KOPT-K1 (cell line): ENCODE data around the gene FOXA3.

Experiments
- H3K27ac ChIP-seq: fragments of 200-600 bp; sonication (generic); 2 replicates; pipeline ENCODE4 v1.5.1; 2016; ENCODE audit warnings: antibody characterized with exemption, mild to moderate bottlenecking, low read depth, low read length; ENCODE audit not compliant: poor library complexity, severe bottlenecking
- H3K36me3 ChIP-seq: fragments of 200-600 bp; sonication (generic); 2 replicates; pipeline ENCODE4 v1.5.1; 2017; ENCODE audit warnings: antibody characterized with exemption, mild to moderate bottlenecking, low read length, moderate library complexity; ENCODE audit not compliant: insufficient read depth
- H3K9me3 ChIP-seq: fragments of 200-600 bp; sonication (generic); 2 replicates; pipeline ENCODE4 v1.5.1; 2017; ENCODE audit warnings: antibody characterized with exemption, low read length, mild to moderate bottlenecking; ENCODE audit not compliant: insufficient read depth, poor library complexity, severe bottlenecking

The FOXA3 gene

DNA sequence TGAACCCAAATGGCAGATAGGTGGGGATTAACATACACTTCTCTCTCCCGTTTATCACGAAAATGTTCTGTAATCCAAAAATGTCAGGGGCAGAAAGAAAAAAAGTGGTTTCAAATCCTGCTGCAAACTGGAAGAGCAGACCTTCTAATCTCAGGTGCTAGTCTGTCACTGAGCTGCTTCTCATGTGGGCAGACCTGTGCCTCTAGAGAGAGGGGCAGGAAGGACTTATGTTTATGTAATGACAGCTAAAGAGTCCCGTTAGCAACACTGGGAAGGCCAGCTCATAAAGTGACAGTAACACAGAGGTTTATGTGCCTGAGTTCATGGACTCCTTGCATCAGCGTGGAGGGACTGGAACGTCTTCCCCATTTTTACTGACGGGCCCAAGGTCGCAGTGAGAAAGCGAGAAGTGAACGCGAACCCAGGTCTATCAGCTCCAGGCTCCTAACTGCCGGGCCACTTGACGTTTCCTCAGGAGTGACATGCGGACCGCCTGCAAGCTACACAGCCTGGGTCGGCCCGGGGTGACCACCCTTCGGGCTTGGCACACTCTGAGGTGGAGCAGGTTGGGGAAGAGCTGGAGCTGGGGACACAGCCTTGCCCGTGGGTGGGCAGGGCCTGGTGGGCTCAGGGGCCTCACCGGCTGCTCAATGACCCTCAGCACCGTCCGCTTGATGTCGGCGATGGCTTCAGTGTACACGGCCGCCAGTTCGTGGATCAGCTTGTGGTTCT lies 39.4 kb upstream of the FOXA3 start:
- Histone ChIP-seq H3K27ac (peak overlapping the region; percentile 57), H3K9me3 (no peaks in the 10 kb centered on the region), H3K36me3 (peaks cover 98% of the 10 kb centered on the region)

GRCh38 chr19:45825263-45825605 lies 38.9 kb upstream of the FOXA3 start:
- Histone ChIP-seq H3K36me3 (peaks cover 98% of the 10 kb centered on the region), H3K27ac (peak overlapping the region; percentile 57), H3K9me3 (no peaks in the 10 kb centered on the region)

- Histone ChIP-seq H3K9me3 (no peaks in the 10 kb centered on the region), H3K27ac (no peak overlapping the region), H3K36me3 (peaks cover 97% of the 10 kb centered on the region)
Measured at GRCh38 chr19:45825917-45826893, 37.9 kb upstream of the FOXA3 start.

DNA sequence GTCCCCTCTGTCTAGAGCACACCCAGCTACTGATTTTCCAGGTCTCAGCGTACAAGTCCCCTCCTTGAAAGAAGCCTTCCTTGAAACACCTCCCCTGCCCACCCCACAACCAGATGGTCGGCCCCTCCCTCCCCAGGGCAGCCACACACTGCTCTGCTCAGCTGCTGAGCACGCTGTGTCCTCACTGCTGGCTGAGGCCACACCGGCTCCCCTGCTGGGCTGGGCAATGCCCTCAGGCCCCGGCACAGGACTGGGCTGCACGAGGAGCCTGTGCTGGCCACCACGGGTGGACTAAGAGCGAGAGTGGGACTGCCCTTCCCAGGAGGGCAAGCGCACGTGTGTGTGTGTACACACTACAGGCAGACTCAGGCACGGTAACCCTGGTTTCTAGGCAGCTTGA lies 37.2 kb upstream of the FOXA3 start:
- Histone ChIP-seq H3K27ac (no peak overlapping the region), H3K36me3 (peaks cover 97% of the 10 kb centered on the region), H3K9me3 (no peaks in the 10 kb centered on the region)

GRCh38 chr19:45827459-45828093 lies 36.5 kb upstream of the FOXA3 start:
- H3K36me3 ChIP-seq = peaks cover 97% of the 10 kb centered on the region
- no peak overlapping the region for H3K27ac ChIP-seq
- H3K9me3 ChIP-seq = no peaks in the 10 kb centered on the region

- H3K36me3 ChIP-seq = peaks cover 97% of the 10 kb centered on the region
Measured at GRCh38 chr19:45828523-45828922, 35.6 kb upstream of the FOXA3 start.

GRCh38 chr19:45828945-45829344 lies 35.2 kb upstream of the FOXA3 start:
- H3K27ac ChIP-seq = no peak overlapping the region
- H3K9me3 ChIP-seq = no peaks in the 10 kb centered on the region
- H3K36me3 ChIP-seq = peaks cover 97% of the 10 kb centered on the region

More at GRCh38 chr19:45828523-45828922, 35.6 kb upstream of the FOXA3 start:
- H3K9me3 ChIP-seq = no peaks in the 10 kb centered on the region
- no peak overlapping the region for H3K27ac ChIP-seq

DNA sequence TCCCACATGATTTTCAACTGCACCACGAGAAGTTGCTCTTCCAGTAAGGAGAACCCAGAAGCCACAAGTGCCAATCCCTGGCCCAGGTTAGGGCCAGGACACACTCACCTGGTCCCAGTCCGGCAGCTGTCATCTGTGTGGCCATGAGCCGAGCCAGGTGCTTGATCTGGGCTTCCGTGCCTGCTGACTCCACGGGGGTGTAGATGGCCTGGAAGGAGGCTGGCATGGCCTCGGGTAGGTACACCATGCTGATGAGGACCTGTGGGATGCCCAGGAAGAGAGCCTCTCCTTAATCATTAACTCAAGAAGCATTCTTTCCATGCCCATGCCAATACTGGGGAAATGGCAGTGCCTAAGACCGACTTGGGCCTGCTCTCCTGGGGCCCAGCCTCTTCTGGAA lies 29.2 kb upstream of the FOXA3 start:
- Histone ChIP-seq H3K9me3 (no peaks in the 10 kb centered on the region), H3K36me3 (peaks cover 97% of the 10 kb centered on the region), H3K27ac (no peak overlapping the region)

DNA sequence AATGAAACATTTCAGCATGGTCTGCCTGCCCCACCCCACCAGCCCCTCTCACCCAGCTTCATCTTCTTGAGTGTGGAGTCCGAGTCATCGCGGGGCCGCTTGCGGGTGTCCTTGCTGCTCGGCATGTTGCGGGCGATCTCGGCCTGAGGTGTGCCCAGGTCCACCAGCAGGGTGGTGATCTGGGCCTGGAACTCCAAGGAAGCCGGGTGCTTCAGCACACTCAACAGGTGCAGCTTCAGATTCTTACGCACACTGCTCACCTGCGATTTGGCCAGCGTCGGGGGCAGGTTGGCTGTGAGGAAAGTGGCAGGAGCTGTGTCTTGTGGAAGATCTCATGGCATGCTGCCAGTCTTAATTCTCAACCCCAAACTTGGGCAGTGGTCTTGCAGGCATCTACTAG lies 21.9 kb upstream of the FOXA3 start:
- no peaks in the 10 kb centered on the region for H3K9me3 ChIP-seq
- H3K27ac ChIP-seq = no peak overlapping the region
- H3K36me3 ChIP-seq = peaks cover 100% of the 10 kb centered on the region

GRCh38 chr19:45847663-45848062 lies 16.5 kb upstream of the FOXA3 start:
- no peaks in the 10 kb centered on the region for H3K9me3 ChIP-seq
- peaks cover 100% of the 10 kb centered on the region for H3K36me3 ChIP-seq
- no peak overlapping the region for H3K27ac ChIP-seq

DNA sequence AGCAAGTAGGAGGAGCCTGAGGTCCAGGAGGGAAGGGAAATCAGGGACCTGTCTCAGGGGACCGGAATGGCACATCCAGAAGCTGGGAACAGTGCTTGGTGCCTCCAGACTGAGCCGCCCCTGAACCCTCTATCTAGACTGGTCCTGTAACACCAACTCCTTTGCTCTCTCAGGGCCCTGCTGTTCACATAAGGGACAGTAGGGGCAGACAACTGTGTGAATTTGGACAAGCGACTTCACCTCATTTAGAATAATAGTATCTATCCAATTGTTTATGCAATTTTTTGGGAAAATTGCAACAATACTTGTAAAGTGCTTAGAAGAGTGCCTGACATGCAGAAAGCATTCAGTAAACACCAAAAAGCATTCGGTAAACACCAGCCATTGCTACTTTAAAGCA lies 15.2 kb upstream of the FOXA3 start:
- peaks cover 100% of the 10 kb centered on the region for H3K36me3 ChIP-seq
- H3K9me3 ChIP-seq = no peaks in the 10 kb centered on the region
- H3K27ac ChIP-seq = no peak overlapping the region

- Histone ChIP-seq H3K36me3 (peaks cover 92% of the 10 kb centered on the region), H3K9me3 (no peaks in the 10 kb centered on the region), H3K27ac (no peak overlapping the region)
Measured at GRCh38 chr19:45852145-45852750, 11.9 kb upstream of the FOXA3 start.

DNA sequence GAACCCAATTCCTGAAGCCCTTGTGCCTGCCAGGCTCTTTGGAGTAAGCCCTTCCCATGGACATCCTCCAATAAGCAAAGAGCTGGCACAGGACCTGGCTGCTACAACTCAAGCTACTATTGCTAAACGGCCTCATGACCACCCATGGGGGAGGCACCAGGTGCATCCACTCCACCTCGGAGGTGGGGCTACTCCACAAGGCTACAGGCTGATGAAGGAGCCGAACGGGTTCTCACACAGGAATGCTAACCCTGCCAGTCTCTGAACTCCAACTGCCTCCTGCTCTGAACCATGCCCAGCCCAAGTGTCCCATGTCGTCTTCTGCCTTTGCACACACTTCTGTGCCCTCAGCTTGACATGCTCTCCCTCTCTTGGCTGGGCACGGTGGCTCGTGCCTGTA lies 11.1 kb upstream of the FOXA3 start:
- Histone ChIP-seq H3K9me3 (no peaks in the 10 kb centered on the region), H3K36me3 (peaks cover 87% of the 10 kb centered on the region), H3K27ac (no peak overlapping the region)

- peaks cover 87% of the 10 kb centered on the region for H3K36me3 ChIP-seq
- no peak overlapping the region for H3K27ac ChIP-seq
- H3K9me3 ChIP-seq = no peaks in the 10 kb centered on the region
Measured at GRCh38 chr19:45854167-45854778, 9.9 kb upstream of the FOXA3 start.
